ENCODE results near the gene PLCG1.

Gene PLCG1

DNA sequence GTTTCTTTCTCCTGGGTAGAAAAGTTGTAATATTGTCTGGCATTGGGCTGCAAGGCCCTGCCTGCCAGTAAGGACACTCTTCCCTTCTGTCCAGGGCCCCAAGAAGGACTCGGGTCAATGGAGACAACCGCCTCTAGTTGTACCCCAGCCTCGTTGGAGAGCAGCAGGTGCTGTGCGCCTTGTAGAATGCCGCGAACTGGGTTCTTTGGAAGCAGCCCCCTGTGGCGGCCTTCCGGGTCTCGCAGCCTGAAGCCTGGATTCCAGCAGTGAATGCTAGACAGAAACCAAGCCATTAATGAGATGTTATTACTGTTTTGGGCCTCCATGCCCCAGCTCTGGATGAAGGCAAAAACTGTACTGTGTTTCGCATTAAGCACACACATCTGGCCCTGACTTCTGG is 37.0 kb downstream of the PLCG1 start:
- no peak overlapping the region for H3K9ac ChIP-seq
- H3K27ac ChIP-seq: no peak overlapping the region
- H3K4me3 ChIP-seq (IDR thresholded peaks at IDR 0.05; ENCODE audit: insufficient read depth, low read depth, low read length): no peak overlapping the region
- H4K20me1 ChIP-seq (ENCODE audit: insufficient read depth): no peaks in the 10 kb centered on the region
- H3K79me2 ChIP-seq (ENCODE audit: insufficient read depth, low read depth): no peaks in the 10 kb centered on the region
- H3K4me1 ChIP-seq (ENCODE audit: low read depth, poor library complexity, severe bottlenecking): no peaks in the 10 kb centered on the region
- H3K27me3 ChIP-seq (ENCODE audit: insufficient read depth, low read depth): no peaks in the 10 kb centered on the region
- no peak overlapping the region for H3K4me2 ChIP-seq
- H3K36me3 ChIP-seq (ENCODE audit: insufficient read depth): no peaks in the 10 kb centered on the region
- H2AFZ ChIP-seq (ENCODE audit: low read depth): no peak overlapping the region
- TF ChIP-seq, protein P1, sequence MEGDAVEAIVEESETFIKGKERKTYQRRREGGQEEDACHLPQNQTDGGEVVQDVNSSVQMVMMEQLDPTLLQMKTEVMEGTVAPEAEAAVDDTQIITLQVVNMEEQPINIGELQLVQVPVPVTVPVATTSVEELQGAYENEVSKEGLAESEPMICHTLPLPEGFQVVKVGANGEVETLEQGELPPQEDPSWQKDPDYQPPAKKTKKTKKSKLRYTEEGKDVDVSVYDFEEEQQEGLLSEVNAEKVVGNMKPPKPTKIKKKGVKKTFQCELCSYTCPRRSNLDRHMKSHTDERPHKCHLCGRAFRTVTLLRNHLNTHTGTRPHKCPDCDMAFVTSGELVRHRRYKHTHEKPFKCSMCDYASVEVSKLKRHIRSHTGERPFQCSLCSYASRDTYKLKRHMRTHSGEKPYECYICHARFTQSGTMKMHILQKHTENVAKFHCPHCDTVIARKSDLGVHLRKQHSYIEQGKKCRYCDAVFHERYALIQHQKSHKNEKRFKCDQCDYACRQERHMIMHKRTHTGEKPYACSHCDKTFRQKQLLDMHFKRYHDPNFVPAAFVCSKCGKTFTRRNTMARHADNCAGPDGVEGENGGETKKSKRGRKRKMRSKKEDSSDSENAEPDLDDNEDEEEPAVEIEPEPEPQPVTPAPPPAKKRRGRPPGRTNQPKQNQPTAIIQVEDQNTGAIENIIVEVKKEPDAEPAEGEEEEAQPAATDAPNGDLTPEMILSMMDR (conservative IDR thresholded peaks at IDR 0.05; ENCODE audit: low read depth, low read length): no peak

DNA sequence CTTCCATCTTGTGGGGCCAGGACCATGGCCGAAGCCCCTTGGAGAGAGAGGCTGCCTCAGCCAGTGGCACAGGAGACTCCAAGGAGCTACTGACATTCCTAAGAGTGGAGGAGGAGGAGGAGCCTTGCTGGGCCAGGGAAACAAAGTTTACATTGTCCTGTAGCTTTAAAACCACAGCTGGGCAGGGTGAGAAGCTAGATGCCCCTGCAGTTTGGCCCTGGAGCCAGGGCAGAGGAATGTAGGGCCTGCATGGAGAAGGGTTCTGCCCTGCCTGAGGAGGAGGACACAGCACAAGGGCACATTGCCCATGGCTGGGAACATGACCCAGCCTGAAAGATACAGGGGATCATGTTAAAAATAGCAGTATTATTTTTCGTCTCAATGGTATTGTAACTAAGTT is 37.4 kb downstream of the PLCG1 start:
- TF ChIP-seq, protein P1 (conservative IDR thresholded peaks at IDR 0.05; ENCODE audit: low read depth, low read length): no peak
- H3K9ac ChIP-seq: no peak overlapping the region
- no peak overlapping the region for H3K4me3 ChIP-seq (IDR thresholded peaks at IDR 0.05; ENCODE audit: insufficient read depth, low read depth, low read length)
- no peaks in the 10 kb centered on the region for H3K4me1 ChIP-seq (ENCODE audit: low read depth, poor library complexity, severe bottlenecking)
- H3K27me3 ChIP-seq (ENCODE audit: insufficient read depth, low read depth): no peaks in the 10 kb centered on the region
- no peaks in the 10 kb centered on the region for H3K79me2 ChIP-seq (ENCODE audit: insufficient read depth, low read depth)
- no peaks in the 10 kb centered on the region for H3K36me3 ChIP-seq (ENCODE audit: insufficient read depth)
- H3K4me2 ChIP-seq: no peak overlapping the region
- no peaks in the 10 kb centered on the region for H4K20me1 ChIP-seq (ENCODE audit: insufficient read depth)
- no peak overlapping the region for H2AFZ ChIP-seq (ENCODE audit: low read depth)
- H3K27ac ChIP-seq: no peak overlapping the region

GRCh38 chr20:41175201-41175651 is 37.9 kb downstream of the PLCG1 start:
- TF ChIP-seq, protein P1 (conservative IDR thresholded peaks at IDR 0.05; ENCODE audit: low read depth, low read length): no peak
- Histone ChIP-seq H3K27me3 (ENCODE audit: insufficient read depth, low read depth) (no peaks in the 10 kb centered on the region), H3K9ac (no peak overlapping the region), H3K27ac (no peak overlapping the region), H2AFZ (ENCODE audit: low read depth) (no peak overlapping the region), H3K4me2 (no peak overlapping the region), H4K20me1 (ENCODE audit: insufficient read depth) (no peaks in the 10 kb centered on the region), H3K4me1 (ENCODE audit: low read depth, poor library complexity, severe bottlenecking) (no peaks in the 10 kb centered on the region), H3K4me3 (IDR thresholded peaks at IDR 0.05; ENCODE audit: insufficient read depth, low read depth, low read length) (no peak overlapping the region), H3K36me3 (ENCODE audit: insufficient read depth) (no peaks in the 10 kb centered on the region), H3K79me2 (ENCODE audit: insufficient read depth, low read depth) (no peaks in the 10 kb centered on the region)

- H2AFZ ChIP-seq (ENCODE audit: low read depth): no peak overlapping the region
- no peaks in the 10 kb centered on the region for H3K4me1 ChIP-seq (ENCODE audit: low read depth, poor library complexity, severe bottlenecking)
- H3K27me3 ChIP-seq (ENCODE audit: insufficient read depth, low read depth): no peaks in the 10 kb centered on the region
- no peaks in the 10 kb centered on the region for H3K36me3 ChIP-seq (ENCODE audit: insufficient read depth)
- no peak overlapping the region for H3K27ac ChIP-seq
- no peak overlapping the region for H3K4me2 ChIP-seq
- H3K9ac ChIP-seq: no peak overlapping the region
- no peak overlapping the region for H3K4me3 ChIP-seq (IDR thresholded peaks at IDR 0.05; ENCODE audit: insufficient read depth, low read depth, low read length)
- H3K79me2 ChIP-seq (ENCODE audit: insufficient read depth, low read depth): no peaks in the 10 kb centered on the region
- no peaks in the 10 kb centered on the region for H4K20me1 ChIP-seq (ENCODE audit: insufficient read depth)
- TF ChIP-seq, protein P1 (conservative IDR thresholded peaks at IDR 0.05; ENCODE audit: low read depth, low read length): no peak
Measured at GRCh38 chr20:41175727-41176330, 38.5 kb downstream of the PLCG1 start.
